HepG2 (cell line): ENCODE measurements around the gene CERS4. TPM values are rescaled to one million over a fixed set of nuclear protein-coding genes. Genes with fewer than 3 reads are reported as not detected.
A peak's percentile ranks its signal among the peaks of the same experiment; 100 is the strongest.

Experiments used
- ARNTL ChIP-seq: sonication (generic); formaldehyde crosslinking; IDR thresholded peaks from 2 replicates; pipeline ENCODE4 v1.4.0; 2020; ENCODE audit warnings: mild to moderate bottlenecking, missing genetic modification reagents
- CBX5 ChIP-seq: sonication (generic); formaldehyde crosslinking; IDR thresholded peaks from 2 replicates; pipeline ENCODE4 v1.4.0; 2020; ENCODE audit warnings: missing genetic modification reagents, borderline replicate concordance
- GATAD1 ChIP-seq: IDR thresholded peaks from 2 replicates; pipeline ENCODE4 v1.6.1; 2016; ENCODE audit warnings: missing genetic modification reagents, missing compliant biosample characterization
- GTF3A ChIP-seq: sonication (generic); formaldehyde crosslinking; conservative IDR thresholded peaks from 2 replicates; pipeline ENCODE4 v1.4.0; 2020; ENCODE audit warnings: mild to moderate bottlenecking, missing genetic modification reagents
- HMGA1 ChIP-seq: sonication (generic); formaldehyde crosslinking; conservative IDR thresholded peaks from 2 replicates; pipeline ENCODE4 v1.4.0; 2020; ENCODE audit warnings: missing genetic modification reagents
- NPAS2 ChIP-seq: sonication (generic); formaldehyde crosslinking; IDR thresholded peaks from 2 replicates; pipeline ENCODE4 v1.8.0; 2022; ENCODE audit warnings: mild to moderate bottlenecking, missing genetic modification reagents, borderline replicate concordance
- TCF12 ChIP-seq, 2 experiments: fragments of 450-650 bp in 1 of 2; sonication (generic) in 1 of 2; formaldehyde crosslinking in 1 of 2; IDR thresholded peaks; 2 replicates each; pipeline versions ENCODE4 v1.6.1 to v1.8.0; 2017 to 2022; ENCODE audit warnings: antibody characterized with exemption in 1 of 2, mild to moderate bottlenecking in 1 of 2, missing genetic modification reagents in 1 of 2, moderate library complexity in 1 of 2
- XRCC5 ChIP-seq: fragments of 200-400 bp; formaldehyde crosslinking; optimal IDR thresholded peaks from 2 replicates; pipeline ENCODE3; 2017; ENCODE audit warnings: mild to moderate bottlenecking, low read length
- ZBTB7A ChIP-seq: sonication (generic); formaldehyde crosslinking; IDR thresholded peaks from 2 replicates; pipeline ENCODE4 v1.8.0; 2022; ENCODE audit warnings: mild to moderate bottlenecking, missing genetic modification reagents
- ZNF709 ChIP-seq: sonication (generic); formaldehyde crosslinking; IDR thresholded peaks from 2 replicates; pipeline ENCODE4 v1.5.0; 2020; ENCODE audit warnings: mild to moderate bottlenecking, missing genetic modification reagents
- polyA plus RNA-seq, 8 experiments: library from polyadenylated mRNA; depleted of rRNA in 3 of 8; stranded (reverse) in 7 of 8; unstranded in 1 of 8; fragments of >200 nt; fragmentation: Illumina TruSeq in 4 of 8; extraction: Trizol in 4 of 8; gene quantifications; 2 replicates each; pipeline versions ENCODE4 v1.2.1 to v1.2.3, GENCODE V29; 2011 to 2016; ENCODE audit warnings: low read depth in 4 of 8, missing spikeins in 1 of 8, mixed read lengths in 1 of 8; ENCODE audit not compliant: insufficient read depth in 1 of 8
- total RNA-seq, 5 experiments: library from RNA; depleted of rRNA; stranded (reverse); fragments of >200 nt; fragmentation: Illumina TruSeq; extraction: Trizol; gene quantifications; 2 replicates each; pipeline ENCODE4 v1.2.3, GENCODE V29; 2016; ENCODE audit warnings: low read depth in 1 of 5
- TF ChIP-seq, protein P1 (sequence below): IDR thresholded peaks from 2 replicates; pipeline ENCODE4 v1.4.0; 2020; ENCODE audit warnings: mild to moderate bottlenecking, missing genetic modification reagents
- TF ChIP-seq, protein P2 (sequence below): sonication (generic); formaldehyde crosslinking; IDR thresholded peaks from 2 replicates; pipeline ENCODE4 v1.4.0; 2020; ENCODE audit warnings: mild to moderate bottlenecking, missing genetic modification reagents, borderline replicate concordance
- TF ChIP-seq, protein P3 (sequence below): sonication (generic); formaldehyde crosslinking; IDR thresholded peaks from 2 replicates; pipeline ENCODE4 v1.5.0; 2020; ENCODE audit warnings: mild to moderate bottlenecking, missing genetic modification reagents
- TF ChIP-seq, protein P4 (sequence below): sonication (generic); formaldehyde crosslinking; IDR thresholded peaks from 2 replicates; pipeline ENCODE4 v1.5.1; 2020; ENCODE audit warnings: mild to moderate bottlenecking, missing genetic modification reagents, borderline replicate concordance

Gene CERS4
- total and polyA plus RNA-seq, 2 of the 13 experiments (the other 11 are each of a cell fraction or from before 2014, with no cell fraction given) = 74.7 to 83.5 TPM

DNA sequence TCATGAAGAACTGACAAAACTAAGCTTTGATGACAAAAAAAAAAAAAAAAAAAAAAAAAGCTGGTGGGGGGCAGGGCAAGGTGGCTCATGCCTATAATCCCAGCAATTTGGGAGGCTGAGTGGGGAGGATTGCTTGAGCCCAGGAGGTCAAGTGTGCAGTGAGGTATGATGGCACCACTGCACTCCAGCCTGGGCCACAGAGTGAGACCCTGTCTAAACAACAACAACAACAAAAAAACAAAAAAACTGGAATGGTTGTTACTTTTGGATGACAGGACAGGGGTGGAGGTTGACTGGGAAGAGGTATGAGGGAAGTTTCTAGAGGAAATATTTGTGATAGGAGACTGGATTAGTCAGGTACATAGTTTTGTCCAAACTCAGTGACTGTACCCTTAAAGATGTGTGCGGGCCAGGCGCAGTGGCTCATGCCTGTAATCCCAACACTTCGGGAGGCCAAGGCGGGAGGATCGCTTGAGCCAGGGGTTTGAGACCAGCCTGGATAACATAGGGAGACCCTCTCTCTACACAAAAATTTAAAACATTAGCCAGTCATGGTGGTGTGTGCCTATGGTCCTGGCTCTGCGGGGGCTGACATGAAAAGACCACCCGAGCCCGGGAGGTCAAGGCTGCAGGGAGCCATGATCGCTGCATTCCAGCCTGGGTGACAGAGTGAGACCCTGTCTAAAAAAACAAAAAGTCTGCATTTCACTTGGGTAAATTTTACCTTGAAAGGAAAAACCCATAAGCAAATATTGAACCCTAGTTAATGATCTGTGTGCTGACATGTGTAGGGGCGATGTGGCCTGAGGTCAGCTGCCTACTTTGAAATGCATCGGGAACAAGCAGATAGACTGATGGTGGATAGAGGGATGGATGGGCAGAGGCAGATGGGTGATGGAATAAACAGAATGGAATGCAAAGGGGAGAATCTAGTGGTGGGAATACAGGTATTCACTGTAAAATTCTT is 37.0 kb downstream of the CERS4 start (continued):
- TF ChIP-seq, protein P1, sequence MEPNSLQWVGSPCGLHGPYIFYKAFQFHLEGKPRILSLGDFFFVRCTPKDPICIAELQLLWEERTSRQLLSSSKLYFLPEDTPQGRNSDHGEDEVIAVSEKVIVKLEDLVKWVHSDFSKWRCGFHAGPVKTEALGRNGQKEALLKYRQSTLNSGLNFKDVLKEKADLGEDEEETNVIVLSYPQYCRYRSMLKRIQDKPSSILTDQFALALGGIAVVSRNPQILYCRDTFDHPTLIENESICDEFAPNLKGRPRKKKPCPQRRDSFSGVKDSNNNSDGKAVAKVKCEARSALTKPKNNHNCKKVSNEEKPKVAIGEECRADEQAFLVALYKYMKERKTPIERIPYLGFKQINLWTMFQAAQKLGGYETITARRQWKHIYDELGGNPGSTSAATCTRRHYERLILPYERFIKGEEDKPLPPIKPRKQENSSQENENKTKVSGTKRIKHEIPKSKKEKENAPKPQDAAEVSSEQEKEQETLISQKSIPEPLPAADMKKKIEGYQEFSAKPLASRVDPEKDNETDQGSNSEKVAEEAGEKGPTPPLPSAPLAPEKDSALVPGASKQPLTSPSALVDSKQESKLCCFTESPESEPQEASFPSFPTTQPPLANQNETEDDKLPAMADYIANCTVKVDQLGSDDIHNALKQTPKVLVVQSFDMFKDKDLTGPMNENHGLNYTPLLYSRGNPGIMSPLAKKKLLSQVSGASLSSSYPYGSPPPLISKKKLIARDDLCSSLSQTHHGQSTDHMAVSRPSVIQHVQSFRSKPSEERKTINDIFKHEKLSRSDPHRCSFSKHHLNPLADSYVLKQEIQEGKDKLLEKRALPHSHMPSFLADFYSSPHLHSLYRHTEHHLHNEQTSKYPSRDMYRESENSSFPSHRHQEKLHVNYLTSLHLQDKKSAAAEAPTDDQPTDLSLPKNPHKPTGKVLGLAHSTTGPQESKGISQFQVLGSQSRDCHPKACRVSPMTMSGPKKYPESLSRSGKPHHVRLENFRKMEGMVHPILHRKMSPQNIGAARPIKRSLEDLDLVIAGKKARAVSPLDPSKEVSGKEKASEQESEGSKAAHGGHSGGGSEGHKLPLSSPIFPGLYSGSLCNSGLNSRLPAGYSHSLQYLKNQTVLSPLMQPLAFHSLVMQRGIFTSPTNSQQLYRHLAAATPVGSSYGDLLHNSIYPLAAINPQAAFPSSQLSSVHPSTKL = peak; percentile 88
- no peak for TF ChIP-seq XRCC5
- TF ChIP-seq TCF12 (IDR thresholded peaks at IDR 0.05) = no peak
- peak; percentile 75; the same call in 1 of the 2 replicates for TF ChIP-seq TCF12 (CRISPR knock-in tag; IDR thresholded peaks at IDR 0.05)
- no peak for TF ChIP-seq CBX5
- TF ChIP-seq, protein P2, sequence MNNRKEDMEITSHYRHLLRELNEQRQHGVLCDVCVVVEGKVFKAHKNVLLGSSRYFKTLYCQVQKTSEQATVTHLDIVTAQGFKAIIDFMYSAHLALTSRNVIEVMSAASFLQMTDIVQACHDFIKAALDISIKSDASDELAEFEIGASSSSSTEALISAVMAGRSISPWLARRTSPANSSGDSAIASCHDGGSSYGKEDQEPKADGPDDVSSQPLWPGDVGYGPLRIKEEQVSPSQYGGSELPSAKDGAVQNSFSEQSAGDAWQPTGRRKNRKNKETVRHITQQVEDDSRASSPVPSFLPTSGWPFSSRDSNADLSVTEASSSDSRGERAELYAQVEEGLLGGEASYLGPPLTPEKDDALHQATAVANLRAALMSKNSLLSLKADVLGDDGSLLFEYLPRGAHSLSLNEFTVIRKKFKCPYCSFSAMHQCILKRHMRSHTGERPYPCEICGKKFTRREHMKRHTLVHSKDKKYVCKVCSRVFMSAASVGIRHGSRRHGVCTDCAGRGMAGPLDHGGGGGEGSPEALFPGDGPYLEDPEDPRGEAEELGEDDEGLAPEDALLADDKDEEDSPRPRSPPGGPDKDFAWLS (CRISPR knock-in tag) = peak; percentile 51; the same call in 1 of the 2 replicates
- TF ChIP-seq, protein P3, sequence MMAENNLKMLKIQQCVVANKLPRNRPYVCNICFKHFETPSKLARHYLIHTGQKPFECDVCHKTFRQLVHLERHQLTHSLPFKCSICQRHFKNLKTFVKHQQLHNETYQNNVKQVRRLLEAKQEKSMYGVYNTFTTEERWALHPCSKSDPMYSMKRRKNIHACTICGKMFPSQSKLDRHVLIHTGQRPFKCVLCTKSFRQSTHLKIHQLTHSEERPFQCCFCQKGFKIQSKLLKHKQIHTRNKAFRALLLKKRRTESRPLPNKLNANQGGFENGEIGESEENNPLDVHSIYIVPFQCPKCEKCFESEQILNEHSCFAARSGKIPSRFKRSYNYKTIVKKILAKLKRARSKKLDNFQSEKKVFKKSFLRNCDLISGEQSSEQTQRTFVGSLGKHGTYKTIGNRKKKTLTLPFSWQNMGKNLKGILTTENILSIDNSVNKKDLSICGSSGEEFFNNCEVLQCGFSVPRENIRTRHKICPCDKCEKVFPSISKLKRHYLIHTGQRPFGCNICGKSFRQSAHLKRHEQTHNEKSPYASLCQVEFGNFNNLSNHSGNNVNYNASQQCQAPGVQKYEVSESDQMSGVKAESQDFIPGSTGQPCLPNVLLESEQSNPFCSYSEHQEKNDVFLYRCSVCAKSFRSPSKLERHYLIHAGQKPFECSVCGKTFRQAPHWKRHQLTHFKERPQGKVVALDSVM (CRISPR knock-in tag) = peak; percentile 98
- TF ChIP-seq HMGA1 (CRISPR knock-in tag) = no peak
- no peak for TF ChIP-seq ZNF709
- TF ChIP-seq NPAS2 (CRISPR knock-in tag) = no peak
- TF ChIP-seq GATAD1 (CRISPR knock-in tag) = peak; percentile 47
- TF ChIP-seq, protein P4, sequence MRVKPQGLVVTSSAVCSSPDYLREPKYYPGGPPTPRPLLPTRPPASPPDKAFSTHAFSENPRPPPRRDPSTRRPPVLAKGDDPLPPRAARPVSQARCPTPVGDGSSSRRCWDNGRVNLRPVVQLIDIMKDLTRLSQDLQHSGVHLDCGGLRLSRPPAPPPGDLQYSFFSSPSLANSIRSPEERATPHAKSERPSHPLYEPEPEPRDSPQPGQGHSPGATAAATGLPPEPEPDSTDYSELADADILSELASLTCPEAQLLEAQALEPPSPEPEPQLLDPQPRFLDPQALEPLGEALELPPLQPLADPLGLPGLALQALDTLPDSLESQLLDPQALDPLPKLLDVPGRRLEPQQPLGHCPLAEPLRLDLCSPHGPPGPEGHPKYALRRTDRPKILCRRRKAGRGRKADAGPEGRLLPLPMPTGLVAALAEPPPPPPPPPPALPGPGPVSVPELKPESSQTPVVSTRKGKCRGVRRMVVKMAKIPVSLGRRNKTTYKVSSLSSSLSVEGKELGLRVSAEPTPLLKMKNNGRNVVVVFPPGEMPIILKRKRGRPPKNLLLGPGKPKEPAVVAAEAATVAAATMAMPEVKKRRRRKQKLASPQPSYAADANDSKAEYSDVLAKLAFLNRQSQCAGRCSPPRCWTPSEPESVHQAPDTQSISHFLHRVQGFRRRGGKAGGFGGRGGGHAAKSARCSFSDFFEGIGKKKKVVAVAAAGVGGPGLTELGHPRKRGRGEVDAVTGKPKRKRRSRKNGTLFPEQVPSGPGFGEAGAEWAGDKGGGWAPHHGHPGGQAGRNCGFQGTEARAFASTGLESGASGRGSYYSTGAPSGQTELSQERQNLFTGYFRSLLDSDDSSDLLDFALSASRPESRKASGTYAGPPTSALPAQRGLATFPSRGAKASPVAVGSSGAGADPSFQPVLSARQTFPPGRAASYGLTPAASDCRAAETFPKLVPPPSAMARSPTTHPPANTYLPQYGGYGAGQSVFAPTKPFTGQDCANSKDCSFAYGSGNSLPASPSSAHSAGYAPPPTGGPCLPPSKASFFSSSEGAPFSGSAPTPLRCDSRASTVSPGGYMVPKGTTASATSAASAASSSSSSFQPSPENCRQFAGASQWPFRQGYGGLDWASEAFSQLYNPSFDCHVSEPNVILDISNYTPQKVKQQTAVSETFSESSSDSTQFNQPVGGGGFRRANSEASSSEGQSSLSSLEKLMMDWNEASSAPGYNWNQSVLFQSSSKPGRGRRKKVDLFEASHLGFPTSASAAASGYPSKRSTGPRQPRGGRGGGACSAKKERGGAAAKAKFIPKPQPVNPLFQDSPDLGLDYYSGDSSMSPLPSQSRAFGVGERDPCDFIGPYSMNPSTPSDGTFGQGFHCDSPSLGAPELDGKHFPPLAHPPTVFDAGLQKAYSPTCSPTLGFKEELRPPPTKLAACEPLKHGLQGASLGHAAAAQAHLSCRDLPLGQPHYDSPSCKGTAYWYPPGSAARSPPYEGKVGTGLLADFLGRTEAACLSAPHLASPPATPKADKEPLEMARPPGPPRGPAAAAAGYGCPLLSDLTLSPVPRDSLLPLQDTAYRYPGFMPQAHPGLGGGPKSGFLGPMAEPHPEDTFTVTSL = peak; percentile 94; the same call in 1 of the 2 replicates
- peak; percentile 94 for TF ChIP-seq ARNTL (CRISPR knock-in tag)
- no peak for TF ChIP-seq GTF3A (CRISPR knock-in tag)
- TF ChIP-seq ZBTB7A (CRISPR knock-in tag) = peak; percentile 99
